SK-N-DZ (cell line): Measurements from ENCODE around the gene SBF2.
"Not testable (repeated sequence)": the region's sequence is repeated elsewhere in the genome, so short reads cannot be mapped to it uniquely, and the experiment has no call there.

Source experiments
- DNase-seq: peaks from one replicate; pipeline ENCODE4 v3.0.0-alpha.2; 2015; ENCODE audit warnings: low spot score

SBF2 gene

GRCh38 chr11:10117709-10118351, 176.2 kb downstream of the SBF2 start:
- no peak for DNase-seq

GRCh38 chr11:10116588-10116987, 177.4 kb downstream of the SBF2 start:
- no peak for DNase-seq

DNA sequence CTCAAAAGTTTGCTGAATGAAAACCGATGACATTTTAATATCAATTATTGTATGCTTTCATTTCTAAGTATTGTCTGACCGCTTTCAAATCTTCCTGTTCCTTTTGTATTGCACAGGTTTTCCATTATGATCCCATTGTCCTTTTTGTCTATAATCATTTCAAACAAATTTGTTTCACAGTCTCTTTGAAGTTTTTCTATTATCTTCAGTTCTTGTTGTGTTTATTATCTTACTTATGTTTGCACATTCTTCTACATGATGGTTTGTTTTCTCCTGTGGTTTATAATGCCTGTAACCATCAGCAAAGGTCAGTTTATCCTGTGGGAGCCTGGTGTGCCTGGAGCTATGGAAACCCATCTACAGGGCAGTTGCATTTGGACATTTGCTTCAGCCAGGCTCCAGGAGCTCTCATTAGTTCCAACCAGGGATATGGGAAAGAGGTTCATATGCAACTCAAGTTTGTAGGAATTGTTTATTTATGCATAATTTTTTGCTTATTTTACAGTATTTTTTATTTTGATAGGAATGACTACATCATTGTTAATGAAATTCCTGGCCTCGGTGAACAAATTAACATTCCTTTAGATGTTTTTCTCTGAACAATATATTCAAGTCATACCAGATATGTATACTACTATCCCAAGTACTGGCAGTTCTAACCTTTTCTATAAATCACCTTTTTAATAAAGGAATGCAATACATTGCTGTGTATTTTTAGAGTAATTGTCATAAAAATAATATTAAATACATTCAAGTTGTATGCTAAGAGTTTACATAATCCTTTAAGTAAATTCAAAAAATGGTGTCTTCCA, 179.2 kb downstream of the SBF2 start:
- DNase-seq, result no peak

- DNase-seq, result no peak
Observed at GRCh38 chr11:10113852-10114251, 180.2 kb downstream of the SBF2 start.

DNA sequence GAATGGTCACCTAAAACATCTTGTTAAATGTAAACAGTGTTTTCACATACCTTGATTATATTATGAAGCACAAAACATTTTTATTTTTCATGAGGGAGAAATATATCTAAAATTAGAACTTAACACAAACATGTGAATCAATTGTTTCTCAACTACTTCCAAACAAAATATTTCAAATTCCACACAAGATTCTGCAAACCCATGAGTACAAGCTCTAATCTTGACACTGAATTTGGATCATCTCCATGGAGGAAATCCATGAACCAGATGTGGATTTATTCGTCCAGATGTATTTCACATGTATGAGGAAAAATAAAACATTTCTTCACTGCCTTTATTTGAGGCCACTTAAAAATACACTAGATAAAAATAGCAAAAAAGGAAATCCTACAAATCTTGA, 184.2 kb downstream of the SBF2 start:
- DNase-seq, result no peak

GRCh38 chr11:10108915-10109680, 184.9 kb downstream of the SBF2 start:
- no peak for DNase-seq

GRCh38 chr11:10107497-10107896, 186.5 kb downstream of the SBF2 start:
- DNase-seq, result peak; percentile 10

DNA sequence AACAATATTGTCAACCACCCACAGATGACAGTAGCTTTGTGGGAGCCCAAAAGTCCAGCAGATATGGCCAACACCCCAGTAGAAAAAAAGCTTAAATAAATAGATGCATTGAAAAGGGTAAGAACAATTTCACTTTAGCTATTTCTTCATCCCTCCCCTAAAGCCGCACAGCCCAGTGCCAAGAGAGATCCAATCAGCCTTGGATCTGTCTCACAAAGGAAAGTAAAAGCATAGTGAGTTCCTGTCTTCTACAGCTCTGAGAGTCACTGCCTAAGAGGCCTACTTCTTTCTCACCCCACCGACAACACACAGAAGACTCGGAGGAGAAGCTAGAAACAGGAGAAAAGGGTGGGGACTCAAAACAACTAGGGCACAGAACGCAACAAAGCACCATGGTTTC, 196.4 kb downstream of the SBF2 start:
- DNase-seq, result no peak

- no peak for DNase-seq
Observed at GRCh38 chr11:10096987-10097386, 197.0 kb downstream of the SBF2 start.

DNA sequence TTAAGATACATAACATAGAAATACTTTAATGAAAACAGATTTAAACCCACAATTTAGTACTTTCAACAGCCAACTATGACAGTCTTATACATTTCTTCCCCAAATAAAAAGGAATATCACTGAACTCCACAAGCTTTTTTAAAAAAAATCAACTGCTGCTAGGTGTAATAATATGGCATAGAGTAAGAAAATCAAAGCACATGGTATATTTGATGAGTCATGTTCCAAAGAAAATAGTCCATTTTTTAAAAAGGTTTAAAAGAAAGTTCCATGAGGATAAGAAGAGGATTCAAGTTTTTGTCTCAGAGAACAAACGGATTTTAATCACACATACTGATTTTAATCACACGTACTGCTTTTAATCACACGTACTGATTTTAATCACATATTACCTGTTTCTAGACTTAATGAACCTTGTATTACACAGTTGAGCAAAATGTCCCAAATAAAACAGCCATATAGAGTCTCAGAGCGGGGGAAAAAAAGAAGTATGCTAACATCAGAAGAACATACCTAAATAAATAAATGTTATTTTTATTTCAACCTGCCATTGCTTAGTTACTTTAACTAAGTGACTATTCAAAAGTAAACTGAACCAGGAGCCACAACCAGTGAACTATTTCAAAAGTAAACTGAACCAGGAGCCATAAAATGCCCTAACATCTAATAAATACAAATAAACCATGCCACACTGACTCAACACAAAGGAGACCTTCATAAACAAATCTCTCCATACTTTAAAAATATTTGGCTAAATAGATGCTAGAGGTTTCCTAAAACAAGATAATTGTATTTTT, 198.4 kb downstream of the SBF2 start:
- no peak for DNase-seq

DNA sequence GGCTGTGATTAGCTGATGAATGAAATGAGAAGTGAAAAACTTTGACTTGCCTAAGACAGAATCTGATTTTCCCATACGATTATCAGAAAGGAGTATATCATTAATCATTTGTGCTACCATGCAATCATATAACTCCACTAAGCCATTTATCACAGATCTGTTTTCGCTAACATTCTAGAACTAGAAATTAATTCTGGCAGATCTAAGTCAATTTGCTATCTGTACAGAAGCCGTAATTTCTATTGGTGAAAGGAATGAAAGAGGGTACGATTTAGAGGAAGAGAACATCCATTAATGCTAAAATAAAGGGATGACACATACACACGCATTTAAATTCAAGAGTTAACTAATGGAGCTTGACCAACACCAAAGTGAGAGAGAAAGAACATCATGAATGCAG, 201.6 kb downstream of the SBF2 start:
- DNase-seq, result peak; percentile 84

GRCh38 chr11:10091314-10092045, 202.5 kb downstream of the SBF2 start:
- DNase-seq, result no peak

- not testable (repeated sequence) for DNase-seq
Observed at GRCh38 chr11:10087923-10088225, 206.1 kb downstream of the SBF2 start.

GRCh38 chr11:10087186-10087922, 206.7 kb downstream of the SBF2 start:
- peak; percentile 57 for DNase-seq

GRCh38 chr11:10080138-10080537, 213.9 kb downstream of the SBF2 start:
- no peak for DNase-seq

DNA sequence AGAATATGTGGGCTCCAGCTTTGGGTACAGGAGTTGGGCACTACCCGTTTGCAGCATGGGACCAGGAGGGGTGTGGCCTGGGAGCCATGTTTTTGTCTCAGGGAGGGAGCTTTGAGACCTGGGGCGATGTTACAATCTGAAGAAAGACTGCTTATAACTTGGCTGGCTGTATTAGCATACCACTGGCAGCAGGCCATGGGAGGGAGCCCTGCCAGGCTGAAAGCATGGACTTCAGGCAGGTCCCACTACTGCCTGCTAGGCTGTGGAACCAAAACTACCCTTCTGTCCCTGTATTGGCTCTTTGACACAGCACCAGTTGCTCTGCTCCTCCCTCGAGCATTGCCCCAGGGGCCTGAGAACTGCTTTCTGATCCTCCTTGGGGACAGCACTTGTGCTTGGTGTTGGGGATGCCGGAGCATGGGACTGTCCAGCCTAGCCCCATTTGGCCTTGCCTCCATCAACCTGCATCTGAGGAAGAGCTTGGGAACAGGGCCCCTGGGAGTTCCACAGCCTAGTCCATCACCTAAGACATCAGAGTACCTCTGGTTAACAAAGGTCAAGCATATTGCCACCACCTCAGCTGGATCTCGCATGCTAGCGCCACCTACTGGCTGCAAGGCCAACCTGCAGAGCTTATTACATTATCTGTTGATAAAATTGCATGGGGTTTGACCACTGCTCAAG, 217.4 kb downstream of the SBF2 start:
- no peak for DNase-seq

- DNase-seq, result no peak
Observed at GRCh38 chr11:10075141-10075540, 218.9 kb downstream of the SBF2 start.

DNA sequence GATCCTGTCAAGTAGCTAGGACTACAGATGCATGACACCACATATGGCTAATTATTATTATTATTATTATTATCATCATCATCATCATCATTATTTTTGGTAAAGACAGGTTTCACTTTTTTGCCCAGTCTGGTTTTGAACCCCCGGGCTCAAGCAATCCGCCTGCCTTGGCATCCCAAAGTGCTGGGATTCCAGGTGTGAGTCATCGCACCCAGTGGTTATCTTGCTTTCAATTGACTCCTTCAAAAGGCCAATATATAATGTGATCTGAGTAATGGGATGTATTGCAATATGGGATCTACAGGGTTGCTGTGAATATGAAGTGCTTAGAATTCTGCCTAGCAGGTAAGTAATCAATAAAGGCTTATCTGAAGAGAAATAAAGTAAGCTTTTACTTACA, 221.2 kb downstream of the SBF2 start:
- no peak for DNase-seq

DNA sequence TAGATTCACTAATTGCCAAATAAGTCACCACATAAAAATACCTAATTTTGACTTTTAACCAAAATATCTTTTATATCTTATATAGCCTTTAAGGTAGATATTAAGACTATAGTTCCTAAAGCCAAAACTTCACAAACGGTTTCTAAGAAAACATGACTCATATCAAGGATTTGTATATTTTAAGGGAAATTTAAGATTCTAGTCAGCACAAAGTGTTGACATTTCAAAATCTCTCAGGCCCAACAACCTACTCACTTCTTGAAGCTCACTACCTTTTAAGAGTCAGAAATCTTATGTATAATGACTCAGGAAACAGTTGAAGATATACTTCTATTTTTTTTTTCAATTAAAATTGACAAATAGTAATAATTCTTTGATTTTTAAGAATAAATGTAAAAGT, 221.9 kb downstream of the SBF2 start:
- DNase-seq, result no peak
